22Rv1 (cell line): ENCODE measurements around the gene CFD.

ENCODE experiments used
- H3K27ac ChIP-seq: fragments of 450-650 bp; 2 replicates; pipeline ENCODE4 v1.5.1; 2017
- CTCF ChIP-seq: fragments of 450-650 bp; IDR thresholded peaks from 2 replicates; pipeline ENCODE4 v1.5.1; 2017; ENCODE audit warnings: mild to moderate bottlenecking
- ZFX ChIP-seq: fragments of 450-650 bp; IDR thresholded peaks from 2 replicates; pipeline ENCODE4 v1.6.1; 2017; ENCODE audit warnings: antibody characterized with exemption, borderline replicate concordance

Gene CFD

GRCh38 chr19:892894-893689 is 33.6 kb downstream of the CFD start, which contains the start of the genes MED16 and RNU6-9:
TSS of gene MED16 (minus strand) at chr19:893187. CDS start at chr19:891131, 2,056 bp downstream.
TSS of gene RNU6-9 (plus strand) at chr19:893484.
- peak within 1 kb of the TSS; percentile 90 for H3K27ac ChIP-seq
- TF ChIP-seq CTCF: no peak
- no peak for TF ChIP-seq ZFX

- no peak overlapping the region for H3K27ac ChIP-seq
- TF ChIP-seq CTCF: no peak
- no peak for TF ChIP-seq ZFX
Measured at GRCh38 chr19:896434-896833, 37.0 kb downstream of the CFD start.

- no peak overlapping the region for H3K27ac ChIP-seq
- TF ChIP-seq CTCF (no peak), ZFX (no peak)
Measured at GRCh38 chr19:896999-897398, 37.5 kb downstream of the CFD start.

- peak; percentile 20 for TF ChIP-seq CTCF
- TF ChIP-seq ZFX: no peak
Measured at GRCh38 chr19:897442-898039, 38.1 kb downstream of the CFD start.

GRCh38 chr19:898663-899062 is 39.2 kb downstream of the CFD start:
- TF ChIP-seq CTCF: no peak
- TF ChIP-seq ZFX: no peak
- H3K27ac ChIP-seq: no peak overlapping the region

More at GRCh38 chr19:897442-898039, 38.1 kb downstream of the CFD start:
- H3K27ac ChIP-seq: no peak overlapping the region

- TF ChIP-seq CTCF: no peak
- no peak for TF ChIP-seq ZFX
- peak overlapping the region; percentile 46 for H3K27ac ChIP-seq
Measured at GRCh38 chr19:899336-900042, 40.0 kb downstream of the CFD start.

GRCh38 chr19:900043-900301 is 40.5 kb downstream of the CFD start:
- peak overlapping the region; percentile 46 for H3K27ac ChIP-seq
- no peak for TF ChIP-seq ZFX
- no peak for TF ChIP-seq CTCF
